Measurements from ENCODE around the gene ZNF219.

Gene ZNF219

GRCh38 chr14:21068521-21069387 is 29.7 kb downstream of the ZNF219 start:
- DNase-seq (ENCODE audit: low spot score) = peak; percentile 72

GRCh38 chr14:21066882-21067502 is 31.5 kb downstream of the ZNF219 start:
- no peak for DNase-seq (ENCODE audit: low spot score)

GRCh38 chr14:21063479-21063878 is 35.0 kb downstream of the ZNF219 start:
- DNase-seq (ENCODE audit: low spot score) = no peak

GRCh38 chr14:21061347-21061668 is 37.1 kb downstream of the ZNF219 start:
- DNase-seq (ENCODE audit: low spot score) = no peak

- DNase-seq (ENCODE audit: low spot score) = no peak
Observed at GRCh38 chr14:21060614-21061346, 37.7 kb downstream of the ZNF219 start.

GRCh38 chr14:21059842-21060613 is 38.4 kb downstream of the ZNF219 start:
- no peak for DNase-seq (ENCODE audit: low spot score)

GRCh38 chr14:21058903-21059302 is 39.6 kb downstream of the ZNF219 start:
- no peak for DNase-seq (ENCODE audit: low spot score)

GRCh38 chr14:21057803-21058675 is 40.4 kb downstream of the ZNF219 start, which contains the start of gene RNASE8:
RNASE8 (plus strand) TSS chr14:21057822; CDS start chr14:21057893, 71 bp downstream.
- no peak for DNase-seq (ENCODE audit: low spot score)

- no peak for DNase-seq (ENCODE audit: low spot score)
Observed at GRCh38 chr14:21056520-21057163, 41.8 kb downstream of the ZNF219 start.

- DNase-seq (ENCODE audit: low spot score) = no peak
Observed at GRCh38 chr14:21055432-21056117, 42.9 kb downstream of the ZNF219 start.

- no peak for DNase-seq (ENCODE audit: low spot score)
Observed at GRCh38 chr14:21054768-21055145, 43.7 kb downstream of the ZNF219 start.

- no peak for DNase-seq (ENCODE audit: low spot score)
Observed at GRCh38 chr14:21054123-21054767, 44.2 kb downstream of the ZNF219 start.

GRCh38 chr14:21053184-21054122 is 45.0 kb downstream of the ZNF219 start:
- no peak for DNase-seq (ENCODE audit: low spot score)

GRCh38 chr14:21050597-21050996 is 47.9 kb downstream of the ZNF219 start:
- no peak for DNase-seq (ENCODE audit: low spot score)

- DNase-seq (ENCODE audit: low spot score) = no peak
Observed at GRCh38 chr14:21049271-21049673, 49.2 kb downstream of the ZNF219 start.

- DNase-seq (ENCODE audit: low spot score) = no peak
Observed at GRCh38 chr14:21048638-21049037, 49.8 kb downstream of the ZNF219 start.

- no peak for DNase-seq (ENCODE audit: low spot score)
Observed at GRCh38 chr14:21047378-21047781, 51.1 kb downstream of the ZNF219 start.

- no peak for DNase-seq (ENCODE audit: low spot score)
Observed at GRCh38 chr14:21043974-21044618, 54.4 kb downstream of the ZNF219 start.
